NCI-H128 (cell line): Measurements from ENCODE around the gene POLDIP3.
"Not testable (repeated sequence)": the region's sequence is repeated elsewhere in the genome, so short reads cannot be mapped to it uniquely, and the experiment has no call there.

Experiments used
- DNase-seq: peaks from one replicate; lab custom pipeline; 2025; ENCODE audit not compliant: unreplicated experiment; lab: John Stamatoyannopoulos, UW

Gene POLDIP3

DNA sequence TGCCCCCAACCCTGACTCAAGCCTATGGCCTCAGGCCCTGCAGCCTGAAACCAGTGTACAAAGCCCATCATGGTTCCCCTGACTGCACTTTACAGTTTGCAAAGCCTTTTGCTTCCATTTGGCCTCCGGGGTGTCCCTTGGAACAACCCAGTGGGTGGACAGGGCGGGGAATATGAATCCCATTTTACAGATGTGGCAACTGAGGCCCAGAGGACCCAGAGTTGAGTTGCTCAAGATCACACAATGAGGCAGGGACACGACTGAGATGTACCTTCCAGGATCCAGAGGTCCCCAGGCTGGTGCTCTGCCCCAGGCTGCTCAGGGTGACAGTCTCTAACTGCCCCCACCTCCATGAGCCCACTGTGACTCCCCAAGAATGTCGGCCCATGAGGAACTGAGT lies 5.4 kb upstream of the POLDIP3 start:
- DNase-seq, result no peak

DNA sequence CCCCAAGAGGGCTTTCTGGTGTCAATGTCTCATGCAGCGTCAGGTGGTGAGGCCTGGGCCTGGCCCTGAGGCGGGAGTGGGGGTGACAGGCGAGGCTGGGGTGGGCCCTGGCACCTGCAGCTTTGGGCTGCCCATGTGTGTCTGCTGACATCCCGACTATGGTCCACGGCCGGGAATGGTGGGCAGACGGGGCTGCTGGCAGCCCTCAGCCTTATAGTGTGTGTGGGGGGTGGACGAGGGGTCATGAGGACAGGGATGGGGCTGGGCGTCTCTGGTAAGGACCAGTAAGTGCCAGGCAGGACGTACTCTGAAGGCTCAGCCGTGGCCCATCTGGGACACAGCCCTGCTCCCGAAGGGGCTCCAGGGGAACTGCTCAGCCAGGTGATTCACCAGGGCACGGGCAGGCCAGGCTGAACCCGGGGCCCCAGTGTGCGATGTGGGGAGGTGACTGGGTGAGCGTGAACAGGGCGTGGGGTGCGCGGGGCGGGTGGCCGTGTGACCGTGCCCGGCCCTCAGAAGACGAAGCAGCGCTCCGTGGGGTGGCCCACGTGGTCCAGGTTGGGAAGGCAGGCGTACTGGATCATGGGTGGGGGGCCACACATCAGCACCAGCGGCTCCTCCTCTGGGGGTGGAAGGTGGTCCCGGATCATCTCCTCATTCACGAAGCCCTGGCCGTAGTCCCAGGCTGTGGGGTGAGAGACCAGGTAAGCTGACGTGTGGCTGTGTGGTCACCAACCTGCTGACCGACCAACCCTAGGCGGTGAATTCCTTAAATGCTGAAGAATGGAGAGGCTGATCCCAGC lies 4.8 kb upstream of the POLDIP3 start:
- no peak for DNase-seq

DNA sequence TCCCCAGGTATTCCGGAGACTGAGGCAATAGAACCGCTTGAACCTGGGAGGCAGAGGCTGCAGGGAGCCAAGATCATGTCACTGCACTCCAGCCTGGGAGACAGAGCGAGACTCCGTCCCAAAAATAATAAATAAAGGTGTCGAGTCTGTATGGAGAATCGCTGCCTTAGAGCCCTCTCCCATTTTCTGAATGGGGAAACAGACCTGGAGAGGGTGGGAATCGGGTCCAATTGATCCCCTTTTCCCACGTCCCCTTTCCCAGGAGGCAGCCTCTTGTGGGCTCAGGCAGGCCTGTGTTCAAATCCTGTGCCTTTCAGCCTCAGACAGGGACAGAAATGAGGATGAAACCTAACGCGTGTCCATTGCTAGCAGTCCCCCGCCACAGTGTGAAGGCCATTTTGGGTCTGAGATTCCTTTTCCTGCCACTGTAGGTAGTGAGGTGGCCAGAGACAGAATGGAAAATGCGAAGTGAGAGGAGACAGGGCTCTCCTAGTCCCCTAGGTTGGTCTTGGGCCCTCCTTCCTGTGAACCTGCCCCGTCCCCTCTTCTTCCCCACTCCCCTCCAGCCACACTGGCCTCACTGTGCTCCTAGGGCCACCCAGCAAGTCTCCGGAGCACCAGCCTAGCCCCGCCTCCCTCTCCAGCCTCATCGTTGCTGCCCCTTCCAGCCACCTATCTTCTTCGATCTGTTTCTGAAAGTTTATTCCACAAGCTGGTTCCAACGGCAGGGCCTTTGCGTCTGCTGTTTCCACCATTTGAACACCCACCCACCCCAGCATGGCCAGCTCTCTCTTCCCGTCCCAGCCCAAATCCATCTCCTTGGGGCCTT lies 2.7 kb upstream of the POLDIP3 start:
- no peak for DNase-seq

DNA sequence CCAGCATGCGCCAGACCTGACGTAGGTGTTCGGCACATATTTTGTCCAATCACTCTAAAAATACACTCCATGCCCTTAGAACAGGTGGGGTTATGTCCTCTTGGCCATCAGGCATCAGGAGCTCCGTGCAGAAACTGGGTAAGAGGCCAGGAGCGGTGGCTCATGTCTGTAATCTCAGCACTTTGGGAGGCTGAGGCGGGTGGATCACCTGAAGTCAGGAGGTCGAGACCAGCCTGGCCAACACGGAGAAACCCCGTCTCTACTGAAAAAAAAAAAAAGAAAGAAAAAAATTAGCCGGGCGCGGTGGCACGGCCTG lies 1.1 kb upstream of the POLDIP3 start:
- not testable (repeated sequence) for DNase-seq

DNA sequence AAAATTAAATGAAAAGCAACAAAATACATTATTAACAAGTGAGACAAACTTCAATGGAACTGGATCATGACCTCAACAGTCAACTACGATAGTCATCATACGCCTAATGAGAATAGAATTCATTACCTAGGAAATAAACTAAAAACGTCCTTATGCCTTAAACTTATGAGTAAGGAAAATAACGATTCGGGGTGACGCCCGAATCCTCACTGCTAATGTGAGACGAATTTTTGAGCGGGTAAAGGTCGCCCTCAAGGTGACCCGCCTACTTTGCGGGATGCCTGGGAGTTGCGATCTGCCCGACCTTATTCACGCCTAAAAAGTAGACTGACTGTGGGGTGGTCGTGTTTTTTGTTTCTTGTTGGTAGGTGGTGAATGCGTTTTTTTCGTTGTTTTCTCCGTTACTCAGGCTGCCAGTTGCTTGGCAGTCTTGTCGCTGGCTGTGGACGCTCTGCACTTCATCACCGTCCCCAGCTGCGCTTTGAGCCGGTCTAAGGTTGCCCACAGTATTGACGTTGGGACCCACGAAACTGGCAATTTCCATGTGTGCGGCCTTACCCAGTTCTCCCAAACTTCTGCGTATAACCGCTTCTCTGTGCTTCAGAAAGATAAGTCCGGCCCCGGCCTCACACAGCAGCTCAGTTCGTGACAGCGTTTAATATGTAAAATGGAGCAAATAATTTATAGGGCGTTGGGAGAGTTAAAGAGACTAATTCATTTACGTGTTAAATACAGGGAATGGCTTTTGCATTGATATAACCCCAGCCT lies 593 bp upstream of the POLDIP3 start:
- peak; percentile 59 for DNase-seq

DNA sequence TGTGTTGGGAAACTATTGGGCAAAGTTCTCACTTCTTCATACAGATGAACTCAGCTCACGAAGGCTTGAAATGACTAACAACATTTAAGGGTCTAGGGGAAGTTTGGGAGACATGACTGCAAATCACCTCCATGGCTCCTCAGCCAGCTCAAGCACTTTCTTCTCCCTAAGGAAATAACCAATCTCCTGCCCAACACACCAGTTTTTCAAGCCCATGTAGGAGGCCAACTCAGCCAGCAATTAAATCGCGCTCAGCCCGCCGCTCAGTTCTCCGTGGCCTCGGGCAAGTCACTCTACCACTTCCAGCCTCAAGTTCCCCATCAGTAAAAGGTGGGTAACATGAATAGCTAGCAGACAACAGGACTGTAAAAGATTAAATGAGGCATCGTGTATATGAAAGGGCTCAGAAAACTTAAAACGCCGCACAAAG lies 796 bp downstream of the POLDIP3 start:
- DNase-seq, result no peak

DNA sequence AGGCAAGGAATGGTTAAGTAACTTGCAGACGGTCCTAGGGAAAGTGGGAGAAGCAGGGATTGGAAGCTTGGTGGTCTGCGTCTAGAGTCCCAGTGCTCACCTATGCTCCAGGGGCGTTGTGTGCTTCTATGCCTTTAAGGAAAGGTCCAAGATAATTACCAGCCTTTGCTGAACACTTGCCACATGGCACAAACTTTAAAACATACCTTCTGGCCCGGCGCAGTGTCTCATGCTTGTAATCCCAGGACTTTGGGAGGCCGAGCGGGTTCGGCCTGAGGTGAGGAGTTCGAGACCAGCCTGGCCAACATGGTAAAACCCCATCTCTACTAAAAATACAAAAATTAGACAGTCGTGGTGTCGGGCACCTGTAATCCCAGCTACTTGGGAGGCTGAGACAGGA lies 2.3 kb downstream of the POLDIP3 start:
- DNase-seq, result no peak

DNA sequence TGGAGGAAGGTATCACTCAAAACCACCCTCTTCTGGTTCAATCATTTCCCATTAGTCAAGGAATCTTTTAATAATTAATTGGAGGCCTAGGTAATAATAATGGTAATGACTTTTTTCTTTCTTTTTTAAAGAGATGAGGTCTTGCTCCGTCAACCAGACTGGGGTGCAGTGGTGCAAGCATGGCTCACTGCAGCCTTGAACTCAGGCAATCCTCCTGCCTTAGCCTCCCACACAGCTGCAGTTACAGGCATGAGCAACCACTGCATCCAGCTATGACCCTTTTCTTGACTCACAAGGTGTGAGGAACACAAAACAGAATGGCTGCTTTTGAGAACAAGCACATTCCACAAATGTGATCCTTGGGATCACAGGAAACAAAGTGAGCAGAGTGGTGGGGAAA lies 3.6 kb downstream of the POLDIP3 start:
- DNase-seq, result no peak

DNA sequence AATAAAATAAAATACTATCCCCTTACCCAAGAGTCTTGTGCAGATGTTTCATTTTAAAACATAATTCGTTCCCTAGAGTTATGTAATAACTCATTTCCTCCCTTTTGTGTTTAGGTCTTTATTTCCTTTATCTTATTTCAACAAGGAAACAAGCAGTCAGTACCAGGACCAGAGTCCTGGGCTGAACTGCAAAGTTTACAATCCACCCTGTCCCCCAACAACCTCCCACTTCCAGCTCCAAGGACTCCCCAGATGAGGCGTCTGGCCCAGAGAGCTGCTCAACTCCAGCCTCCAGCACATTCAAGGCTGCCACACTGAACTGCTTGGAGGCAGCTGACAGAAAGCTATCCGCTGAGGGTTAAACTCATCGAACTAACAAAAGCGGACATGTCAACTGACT lies 4.5 kb downstream of the POLDIP3 start:
- DNase-seq, result no peak

DNA sequence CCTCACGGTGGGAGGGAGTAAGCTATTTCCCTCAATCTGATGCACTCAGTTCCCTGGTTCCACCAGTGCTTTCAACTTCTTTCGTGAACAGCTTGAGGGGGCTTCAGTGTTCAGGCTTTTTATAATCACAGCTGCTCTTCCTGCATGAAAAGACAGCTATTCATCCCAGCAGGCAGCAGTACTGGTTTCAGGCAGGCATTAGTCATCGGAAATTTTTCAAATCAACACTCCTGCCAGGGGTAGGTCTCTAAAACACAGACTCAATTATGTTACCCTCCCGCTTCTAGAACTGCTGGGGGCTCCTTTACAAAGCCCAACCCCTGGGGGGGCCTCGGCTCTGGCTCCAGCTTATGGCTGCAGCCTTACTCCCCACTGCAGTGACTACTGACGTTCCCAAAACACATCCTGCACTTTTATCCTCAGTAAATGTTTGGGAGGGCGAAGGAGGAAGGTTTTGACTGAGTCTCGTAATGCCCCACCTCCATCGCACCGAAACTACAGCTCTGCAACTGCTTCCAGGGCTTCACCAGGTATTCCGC lies 5.8 kb downstream of the POLDIP3 start:
- DNase-seq, result no peak

DNA sequence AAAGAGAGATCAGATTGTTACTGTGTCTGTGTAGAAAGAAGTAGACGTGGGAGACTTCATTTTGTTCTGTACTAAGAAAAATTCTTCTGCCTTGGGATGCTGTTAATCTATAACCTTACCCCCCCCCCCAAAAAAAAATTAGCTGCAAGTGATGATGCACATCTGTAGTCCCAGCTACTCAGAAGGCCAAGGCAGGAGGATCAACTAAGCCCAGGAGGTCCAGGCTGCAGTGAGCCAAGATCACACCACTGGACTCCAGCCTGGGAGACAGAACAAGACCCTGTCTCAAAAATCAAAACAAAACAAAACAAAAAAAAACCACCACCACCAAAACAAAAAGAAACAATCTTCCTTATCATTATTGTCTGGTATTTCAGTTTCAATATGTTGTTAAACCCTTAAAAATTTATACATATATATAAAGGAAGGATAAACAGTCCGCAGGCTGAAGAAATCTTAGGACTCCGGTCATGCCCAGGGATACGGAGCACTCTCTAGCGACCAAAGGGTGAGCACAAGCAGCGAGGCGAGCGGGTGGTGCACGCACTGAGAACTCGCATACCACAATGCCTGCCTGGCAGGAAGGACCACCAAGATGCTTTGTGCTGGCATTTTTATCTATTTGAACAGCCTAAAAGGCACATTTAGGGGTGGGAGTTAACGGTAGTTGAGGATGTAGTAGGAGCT lies 6.4 kb downstream of the POLDIP3 start:
- DNase-seq, result no peak

DNA sequence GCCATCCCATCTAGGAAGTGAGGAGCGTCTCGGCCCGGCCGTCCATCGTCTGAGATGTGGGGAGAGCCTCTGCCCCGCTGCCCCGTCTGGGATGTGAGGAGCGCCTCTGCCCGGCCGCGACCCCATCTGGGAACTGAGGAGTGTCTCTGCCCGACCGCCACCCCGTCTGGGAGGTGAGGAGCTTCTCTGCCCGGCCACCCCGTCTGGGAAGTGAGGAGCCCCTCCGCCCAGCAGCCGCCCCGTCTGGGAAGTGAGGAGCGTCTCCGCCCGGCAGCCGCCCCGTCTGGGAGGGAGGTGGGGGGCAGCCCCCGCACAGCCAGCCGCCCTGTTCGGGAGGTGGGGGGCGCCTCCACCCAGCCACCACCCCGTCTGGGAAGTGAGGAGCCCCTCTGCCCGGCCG lies 7.0 kb downstream of the POLDIP3 start:
- not testable (repeated sequence) for DNase-seq

DNA sequence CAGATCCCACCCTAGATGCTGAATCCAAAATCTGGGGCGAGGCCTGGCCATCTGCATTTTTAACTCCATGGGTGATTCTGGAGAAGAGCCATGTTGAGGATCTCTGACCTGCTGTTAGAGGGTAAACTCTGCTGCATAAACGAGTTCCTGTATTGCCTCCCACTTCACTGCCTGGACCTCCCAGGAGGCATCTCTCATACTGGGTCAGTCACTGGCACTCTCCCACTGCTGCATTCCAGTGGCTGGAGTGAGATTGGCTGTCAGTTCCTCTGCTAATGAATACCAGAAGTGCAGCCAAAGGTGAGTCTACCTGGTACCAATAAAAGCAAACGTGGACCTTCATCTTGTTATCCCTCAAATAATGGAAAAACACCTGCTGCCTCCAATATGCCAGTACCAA lies 10.3 kb downstream of the POLDIP3 start:
- DNase-seq, result no peak

DNA sequence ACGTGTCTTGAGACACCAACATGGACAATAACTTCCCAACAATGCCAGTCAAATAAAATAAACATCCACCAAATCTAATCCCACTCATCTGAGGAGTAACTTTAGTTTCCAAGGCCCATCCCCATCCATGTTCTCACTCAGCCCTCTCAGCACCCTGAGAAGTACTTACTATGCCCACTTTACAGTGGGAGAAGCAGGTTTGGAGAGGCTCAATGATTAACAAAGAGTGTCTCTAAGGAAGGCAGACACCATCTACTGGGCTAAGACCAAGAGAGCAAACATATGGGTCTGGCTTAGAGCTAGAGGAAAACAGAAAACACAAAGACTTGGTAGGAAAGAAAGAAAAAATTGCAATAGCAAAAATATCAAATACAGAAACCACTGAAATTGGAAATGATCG lies 11.3 kb downstream of the POLDIP3 start:
- DNase-seq, result no peak

DNA sequence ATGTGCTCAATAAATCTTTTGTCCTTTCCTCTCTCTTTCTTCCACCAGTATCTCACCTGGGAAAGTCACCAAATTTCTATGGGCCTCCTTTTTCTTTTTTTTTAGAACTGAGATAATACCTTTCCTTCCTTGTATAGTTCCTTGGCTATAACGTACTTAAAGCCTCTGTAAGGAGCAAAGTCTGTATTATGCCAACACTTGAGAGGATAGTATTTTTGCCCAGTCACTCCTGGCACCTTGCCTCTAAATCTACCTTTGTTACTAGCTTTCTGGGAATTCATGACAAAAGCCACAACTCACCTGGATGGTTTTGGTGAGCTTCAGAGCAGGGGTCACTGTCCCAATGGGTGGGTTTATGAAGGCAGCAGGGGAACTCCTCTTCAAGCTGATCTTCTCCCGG lies 12.2 kb downstream of the POLDIP3 start:
- DNase-seq, result no peak

DNA sequence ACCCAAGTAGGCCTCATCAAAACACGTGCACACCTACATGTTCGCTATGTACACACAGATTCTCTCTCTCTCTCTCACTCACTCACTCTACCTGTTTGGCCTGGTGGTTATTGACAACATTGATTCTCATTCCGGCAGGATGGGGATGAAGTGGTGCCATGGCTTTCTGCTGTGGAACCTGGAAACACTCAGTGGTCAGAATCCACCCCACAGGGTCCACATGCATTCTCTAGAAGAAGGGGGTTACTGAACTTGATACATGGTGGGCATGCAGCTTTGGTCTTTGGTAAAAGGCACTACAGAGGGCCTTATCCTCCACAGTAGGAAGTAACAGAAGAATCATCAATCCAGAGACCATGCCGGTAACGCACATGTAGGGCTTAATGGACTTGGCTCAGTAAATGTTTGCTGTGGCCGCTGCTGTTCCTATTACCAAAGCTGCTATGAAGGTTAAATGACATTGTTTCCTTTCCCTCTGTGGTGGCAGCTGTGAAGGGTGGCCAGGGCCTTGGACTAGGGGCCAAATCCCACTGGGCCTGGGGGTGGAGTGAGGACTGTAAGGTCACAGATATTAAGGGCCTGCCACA lies 12.7 kb downstream of the POLDIP3 start:
- no peak for DNase-seq

DNA sequence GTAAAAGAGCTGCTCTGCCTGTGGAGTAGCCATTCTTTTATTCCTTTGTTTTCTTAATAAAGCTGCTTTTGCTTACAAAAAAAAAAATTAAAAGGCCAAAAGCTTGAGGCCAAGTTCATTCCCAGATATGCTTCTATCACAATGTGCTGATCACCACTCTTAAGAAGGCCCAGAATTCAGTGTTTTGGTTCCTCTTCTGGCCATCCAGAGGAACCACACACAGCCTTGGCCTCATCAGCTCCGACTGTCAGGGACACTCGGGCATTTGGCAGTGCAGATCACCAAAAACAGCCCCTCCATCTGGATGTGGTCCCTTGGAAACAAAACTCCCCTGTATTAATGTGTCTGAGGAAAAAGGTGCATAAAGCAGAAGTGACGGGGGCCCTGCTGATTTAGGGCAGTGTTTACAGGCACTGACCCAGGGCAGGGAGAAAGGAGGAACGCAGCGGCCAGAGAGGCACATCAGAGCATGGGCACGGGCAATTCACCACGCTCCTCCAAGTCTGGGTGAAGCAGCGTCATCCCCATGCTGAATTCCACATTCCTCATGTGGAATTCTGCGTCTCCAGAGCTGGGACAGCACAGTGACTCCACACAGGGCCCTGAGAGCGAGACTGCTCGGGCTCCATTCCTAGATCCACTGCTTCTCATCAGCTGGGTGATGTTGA lies 17.7 kb downstream of the POLDIP3 start:
- DNase-seq, result no peak

DNA sequence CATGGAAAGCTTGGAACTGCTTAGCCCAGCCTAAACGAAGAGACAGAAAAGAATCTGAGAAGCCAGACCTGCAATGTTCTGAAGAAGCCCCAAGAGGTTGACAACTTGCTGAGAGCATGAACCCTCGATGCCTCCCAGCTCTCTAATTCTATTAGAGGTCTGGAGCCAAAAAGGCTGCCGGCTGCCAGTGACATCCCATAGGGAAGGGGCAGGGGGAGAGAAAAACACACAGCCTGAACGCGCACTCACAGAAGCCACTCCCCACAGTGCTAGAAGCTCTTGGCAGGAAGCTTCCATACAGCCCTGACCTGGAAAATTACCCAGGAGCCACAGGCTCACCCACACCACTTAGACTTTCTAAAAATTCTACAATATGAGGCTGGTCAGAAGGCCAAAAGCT lies 18.3 kb downstream of the POLDIP3 start:
- no peak for DNase-seq

DNA sequence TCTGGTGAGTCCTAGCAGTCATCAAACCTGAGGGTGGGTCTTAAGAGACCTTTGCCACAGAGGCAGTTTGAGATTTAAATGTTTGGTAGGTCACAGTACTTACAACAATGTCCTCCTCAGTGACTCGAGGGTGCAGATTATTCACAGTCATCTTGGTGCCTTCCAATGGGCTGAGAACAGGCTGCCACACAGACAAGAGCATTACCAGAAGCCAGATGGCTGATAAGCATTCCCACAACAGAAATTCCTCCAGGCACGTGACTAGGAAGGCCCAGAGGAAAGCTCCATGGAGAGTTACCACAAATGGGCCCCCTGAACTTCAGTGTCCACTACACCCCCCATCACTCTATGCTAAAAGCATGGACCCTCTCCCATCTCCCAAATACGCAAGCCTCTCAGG lies 19.2 kb downstream of the POLDIP3 start:
- DNase-seq, result no peak

DNA sequence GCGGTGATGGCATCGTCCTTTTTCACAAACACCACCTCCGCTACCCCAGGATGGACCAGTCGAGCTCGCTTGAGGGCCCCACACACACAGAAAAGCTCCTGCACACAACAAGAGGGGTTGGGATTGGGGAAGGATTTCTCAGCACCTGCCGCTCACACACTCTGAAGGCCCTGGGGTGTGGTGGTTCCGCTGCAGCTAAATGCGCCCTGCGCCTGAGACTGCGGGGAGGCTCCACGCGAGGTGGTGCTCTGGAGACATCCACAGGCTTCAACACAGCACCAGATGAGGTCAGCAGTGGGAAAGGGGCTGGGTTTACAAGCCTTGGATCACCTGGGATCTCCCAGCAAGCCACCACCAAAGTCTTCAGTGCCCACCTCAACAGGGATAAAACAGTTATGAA lies 22.7 kb downstream of the POLDIP3 start:
- DNase-seq, result no peak
